SK-N-MC (cell line): Measurements from ENCODE around the gene OR2A1.
"Not testable (repeated sequence)": the region's sequence is repeated elsewhere in the genome, so short reads cannot be mapped to it uniquely, and the experiment has no call there.

ENCODE experiments used
- EZH2 ChIP-seq: fragments of 200-600 bp; sonication (generic); IDR thresholded peaks from one replicate; pipeline ENCODE4 v1.6.1; 2017; ENCODE audit warnings: antibody characterized with exemption
- FOXP2 ChIP-seq: optimal IDR thresholded peaks from 2 replicates; pipeline ENCODE3; 2011; ENCODE audit warnings: mild to moderate bottlenecking, moderate library complexity; ENCODE audit not compliant: insufficient read depth; ENCODE audit errors: extremely low read length, control extremely low read depth
- POLR2AphosphoS5 ChIP-seq: IDR thresholded peaks from 2 replicates; pipeline ENCODE4 v1.6.1; 2012; ENCODE audit warnings: mild to moderate bottlenecking, low read depth, low read length, borderline replicate concordance

DNA sequence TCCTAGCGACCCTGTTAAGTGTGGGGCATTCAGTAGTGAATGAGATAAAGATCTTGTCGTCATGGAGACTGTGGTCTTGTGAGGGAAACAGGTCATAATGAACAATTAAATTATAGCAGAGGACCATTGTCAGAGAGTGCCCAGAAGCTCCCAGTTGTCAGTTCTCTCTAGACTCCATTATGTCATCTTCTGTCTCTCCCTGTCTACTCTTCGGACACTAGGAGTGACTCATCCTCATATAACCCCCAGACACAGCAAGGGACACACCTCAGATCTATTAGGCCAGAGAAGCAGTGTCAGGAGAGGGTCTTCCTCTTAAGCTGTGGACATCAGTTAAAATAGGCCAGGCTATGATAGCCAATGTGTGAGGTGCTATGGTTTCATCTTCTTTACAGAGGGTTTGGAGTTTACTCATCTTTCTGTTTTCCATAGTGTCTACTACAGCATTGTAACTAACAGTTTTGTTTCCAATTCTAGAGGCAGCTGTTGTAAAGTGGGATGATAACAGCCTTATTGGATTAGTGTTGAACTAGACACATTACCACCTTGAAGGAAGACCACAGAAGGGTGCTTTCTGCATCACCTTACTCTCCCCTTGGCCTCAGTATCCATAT, 24.9 kb upstream of the OR2A1 start:
- TF ChIP-seq EZH2, POLR2AphosphoS5, FOXP2: not testable (repeated sequence)
